MM.1S (cell line): Measurements from ENCODE around the gene ARL15.

Source experiments
- DNase-seq: peaks from one replicate; pipeline ENCODE4 v3.0.0-alpha.2; 2015
- H2AFZ ChIP-seq: fragments of 300-600 bp; sonication (generic); 2 replicates; pipeline ENCODE4 v1.6.0; 2016; ENCODE audit warnings: antibody characterized with exemption, low read length
- H3F3A ChIP-seq: fragments of 300-600 bp; sonication (generic); 2 replicates; pipeline ENCODE4 v1.6.1; 2016; ENCODE audit warnings: mild to moderate bottlenecking, antibody characterized with exemption, low read length, moderate library complexity, mixed read lengths; ENCODE audit not compliant: insufficient read depth
- H3K27ac ChIP-seq: fragments of 300-600 bp; sonication (generic); 2 replicates; pipeline ENCODE4 v1.5.1; 2016; ENCODE audit warnings: mild to moderate bottlenecking, low read length
- H3K27me3 ChIP-seq: fragments of 300-600 bp; sonication (generic); replicated peaks from 2 replicates; pipeline ENCODE4 v1.6.0; 2016; ENCODE audit warnings: low read length; ENCODE audit not compliant: insufficient read depth
- H3K36me3 ChIP-seq: fragments of 300-600 bp; sonication (generic); replicated peaks from 2 replicates; pipeline ENCODE4 v1.6.1; 2016; ENCODE audit warnings: mild to moderate bottlenecking, low read length, mixed read lengths; ENCODE audit not compliant: insufficient read depth
- H3K4me1 ChIP-seq: fragments of 300-600 bp; sonication (generic); 2 replicates; pipeline ENCODE4 v1.6.1; 2016; ENCODE audit warnings: low read length, mixed read lengths
- H3K4me2 ChIP-seq: fragments of 300-600 bp; sonication (generic); 2 replicates; pipeline ENCODE4 v1.6.0; 2016; ENCODE audit warnings: low read depth, low read length
- H3K4me3 ChIP-seq: fragments of 300-600 bp; sonication (generic); 2 replicates; pipeline ENCODE4 v1.5.1; 2016; ENCODE audit warnings: low read length, mixed read lengths
- H3K79me2 ChIP-seq: fragments of 300-600 bp; sonication (generic); 2 replicates; pipeline ENCODE4 v1.6.1; 2016; ENCODE audit warnings: mixed run types, low read length, mixed read lengths
- H3K9ac ChIP-seq: fragments of 300-600 bp; sonication (generic); 2 replicates; pipeline ENCODE4 v1.6.1; 2016; ENCODE audit warnings: low read length, mixed read lengths
- H3K9me2 ChIP-seq: fragments of 300-600 bp; sonication (generic); replicated peaks from 2 replicates; pipeline ENCODE4 v1.6.1; 2016; ENCODE audit warnings: mild to moderate bottlenecking, low read length, mixed read lengths; ENCODE audit not compliant: insufficient read depth
- H3K9me3 ChIP-seq: fragments of 300-600 bp; sonication (generic); replicated peaks from 2 replicates; pipeline ENCODE4 v1.6.1; 2016; ENCODE audit warnings: mild to moderate bottlenecking, low read length, mixed read lengths; ENCODE audit not compliant: insufficient read depth
- H4K20me1 ChIP-seq: fragments of 300-600 bp; sonication (generic); 2 replicates; pipeline ENCODE4 v1.6.1; 2016; ENCODE audit warnings: mild to moderate bottlenecking, low read length, moderate library complexity, mixed read lengths; ENCODE audit not compliant: insufficient read depth
- CTCF ChIP-seq: fragments of 300-600 bp; sonication (generic); IDR thresholded peaks from 2 replicates; pipeline ENCODE4 v1.5.1; 2016; ENCODE audit warnings: antibody characterized with exemption, low read length, mixed read lengths
- EZH2 ChIP-seq: fragments of 300-600 bp; sonication (generic); optimal IDR thresholded peaks from 2 replicates; pipeline ENCODE3; 2017; ENCODE audit warnings: low read depth, mild to moderate bottlenecking, antibody characterized with exemption, low read length, mixed read lengths
- EZH2phosphoT487 ChIP-seq: fragments of 300-600 bp; sonication (generic); IDR thresholded peaks from 2 replicates; pipeline ENCODE4 v1.6.1; 2018; ENCODE audit warnings: antibody characterized with exemption, low read length

The ARL15 gene

GRCh38 chr5:54088081-54088480, 222.3 kb downstream of the ARL15 start:
- Histone ChIP-seq H3K4me2 (no peak overlapping the region), H3K27ac (no peak overlapping the region)
- TF ChIP-seq CTCF = no peak
- no peak for TF ChIP-seq EZH2phosphoT487
- no peak for TF ChIP-seq EZH2

DNA sequence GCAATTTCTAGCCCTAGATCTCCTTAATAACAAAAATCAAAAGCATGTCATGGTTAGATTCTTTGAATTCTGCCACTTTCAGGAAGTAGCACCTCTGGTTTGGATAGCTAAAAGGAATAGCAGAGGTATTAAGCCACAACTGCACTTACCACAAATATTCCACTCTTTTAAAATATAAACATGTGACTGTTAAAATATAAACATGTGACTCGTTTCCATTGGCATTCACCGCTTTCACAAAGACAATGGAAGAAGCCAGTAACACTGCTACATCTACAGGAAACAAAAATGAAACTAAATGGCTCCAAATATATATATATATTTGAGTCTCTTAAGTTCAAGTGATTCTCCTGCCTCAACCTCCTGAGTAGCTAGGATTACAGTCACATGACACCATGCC, 222.9 kb downstream of the ARL15 start:
- no peaks in the 10 kb centered on the region for H3K9me2 ChIP-seq
- H3K27me3 ChIP-seq = no peaks in the 10 kb centered on the region
- no peak overlapping the region for H3K9ac ChIP-seq
- no peaks in the 10 kb centered on the region for H3K4me1 ChIP-seq
- no peak overlapping the region for H3K27ac ChIP-seq
- no peaks in the 10 kb centered on the region for H3K9me3 ChIP-seq
- H3K4me2 ChIP-seq = no peak overlapping the region
- no peaks in the 10 kb centered on the region for H3K79me2 ChIP-seq
- no peak overlapping the region for H2AFZ ChIP-seq
- DNase-seq = no peak
- no peak overlapping the region for H3K4me3 ChIP-seq
- H3F3A ChIP-seq = no peaks in the 10 kb centered on the region
- H3K36me3 ChIP-seq = no peaks in the 10 kb centered on the region
- H4K20me1 ChIP-seq = no peaks in the 10 kb centered on the region
- no peak for TF ChIP-seq EZH2phosphoT487

More at GRCh38 chr5:54088081-54088480, 222.3 kb downstream of the ARL15 start:
- Histone ChIP-seq H3K4me3 (no peak overlapping the region), H3K9ac (no peak overlapping the region), H3K4me1 (no peaks in the 10 kb centered on the region), H3K36me3 (no peaks in the 10 kb centered on the region), H3K79me2 (no peaks in the 10 kb centered on the region), H3K27me3 (no peaks in the 10 kb centered on the region), H3F3A (no peaks in the 10 kb centered on the region), H3K9me3 (no peaks in the 10 kb centered on the region), H2AFZ (no peak overlapping the region), H3K9me2 (no peaks in the 10 kb centered on the region), H4K20me1 (no peaks in the 10 kb centered on the region)
- DNase-seq = no peak

DNA sequence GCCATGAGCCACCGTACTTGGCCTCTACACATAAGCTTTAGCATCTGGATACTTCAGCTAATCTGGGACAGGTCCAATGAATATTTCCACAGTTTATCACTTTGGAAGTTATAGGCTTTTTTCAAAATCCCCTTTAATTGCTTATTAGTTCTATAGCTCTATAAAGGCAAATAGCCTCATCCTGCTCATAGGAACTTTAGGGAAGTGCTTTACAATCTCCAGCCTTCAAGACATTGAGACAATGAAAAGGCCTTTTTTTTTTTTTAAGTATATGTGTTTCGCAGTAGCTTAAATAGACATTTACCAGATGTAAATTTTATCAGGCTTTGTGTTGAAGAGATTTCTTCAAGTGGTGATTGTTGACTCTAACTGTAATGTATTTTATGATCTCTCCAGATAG, 224.2 kb downstream of the ARL15 start:
- Histone ChIP-seq H3K4me2 (no peak overlapping the region), H3K9ac (no peak overlapping the region), H3F3A (no peaks in the 10 kb centered on the region), H3K4me1 (no peaks in the 10 kb centered on the region), H3K79me2 (no peaks in the 10 kb centered on the region), H3K9me3 (no peaks in the 10 kb centered on the region), H3K27ac (no peak overlapping the region), H2AFZ (no peak overlapping the region), H4K20me1 (no peaks in the 10 kb centered on the region), H3K27me3 (no peaks in the 10 kb centered on the region), H3K4me3 (no peak overlapping the region), H3K9me2 (no peaks in the 10 kb centered on the region), H3K36me3 (no peaks in the 10 kb centered on the region)
- no peak for TF ChIP-seq EZH2
- no peak for TF ChIP-seq CTCF
- TF ChIP-seq EZH2phosphoT487 = no peak
- no peak for DNase-seq

DNA sequence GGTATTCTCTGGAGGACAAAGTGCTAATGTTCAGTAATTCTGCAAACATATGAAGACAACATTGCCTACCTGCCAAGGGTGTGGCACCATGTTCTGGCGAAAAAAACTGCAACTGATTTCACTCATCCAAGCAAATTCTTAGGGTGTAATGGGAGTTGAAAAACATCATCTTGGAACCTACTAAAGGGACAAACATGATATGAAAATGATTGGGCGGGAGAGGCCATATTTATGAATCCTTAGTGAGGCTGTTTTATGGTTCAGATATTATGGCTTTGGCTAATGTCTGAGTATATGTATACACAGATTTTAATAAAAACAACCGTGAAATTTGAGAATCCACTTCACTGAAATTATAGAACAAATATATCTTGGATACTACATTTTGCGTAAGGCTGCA, 225.7 kb downstream of the ARL15 start:
- no peaks in the 10 kb centered on the region for H3K36me3 ChIP-seq
- no peak overlapping the region for H3K9ac ChIP-seq
- no peaks in the 10 kb centered on the region for H4K20me1 ChIP-seq
- no peak for DNase-seq
- TF ChIP-seq EZH2phosphoT487 (no peak), EZH2 (no peak), CTCF (no peak)
- no peak overlapping the region for H2AFZ ChIP-seq
- no peaks in the 10 kb centered on the region for H3K4me1 ChIP-seq
- H3K9me3 ChIP-seq = no peaks in the 10 kb centered on the region
- H3K4me2 ChIP-seq = no peak overlapping the region
- H3K27me3 ChIP-seq = no peaks in the 10 kb centered on the region
- no peaks in the 10 kb centered on the region for H3K9me2 ChIP-seq
- no peaks in the 10 kb centered on the region for H3K79me2 ChIP-seq
- no peak overlapping the region for H3K4me3 ChIP-seq
- no peak overlapping the region for H3K27ac ChIP-seq
- no peaks in the 10 kb centered on the region for H3F3A ChIP-seq
